Measurements from ENCODE around the gene HDGF.
A peak's percentile ranks its signal among the peaks of the same experiment; 100 is the strongest.

HDGF gene

GRCh38 chr1:156751451-156751756, at the start of gene HDGF:
Gene HDGF (minus strand): TSS chr1:156751675. CDS start chr1:156751429, 246 bp downstream.
- no peak for DNase-seq

GRCh38 chr1:156797212-156797871, 45.9 kb upstream of the HDGF start:
- no peak for DNase-seq

GRCh38 chr1:156796340-156797097, 45.0 kb upstream of the HDGF start:
- no peak for DNase-seq

GRCh38 chr1:156795787-156796186, 44.3 kb upstream of the HDGF start:
- no peak for DNase-seq

GRCh38 chr1:156795374-156795733, 43.9 kb upstream of the HDGF start:
- DNase-seq = no peak

- DNase-seq = no peak
Observed at GRCh38 chr1:156794506-156795373, 43.3 kb upstream of the HDGF start.

- no peak for DNase-seq
Observed at GRCh38 chr1:156789621-156790318, 38.3 kb upstream of the HDGF start.

- DNase-seq = no peak
Observed at GRCh38 chr1:156788136-156788535, 36.7 kb upstream of the HDGF start.

- DNase-seq = no peak
Observed at GRCh38 chr1:156786640-156787039, 35.2 kb upstream of the HDGF start.

- DNase-seq = no peak
Observed at GRCh38 chr1:156785458-156785857, 34.0 kb upstream of the HDGF start.

GRCh38 chr1:156781585-156782186, 30.2 kb upstream of the HDGF start:
- DNase-seq = no peak

GRCh38 chr1:156777573-156777972, 26.1 kb upstream of the HDGF start:
- no peak for DNase-seq

GRCh38 chr1:156776942-156777341, 25.5 kb upstream of the HDGF start:
- DNase-seq = no peak

GRCh38 chr1:156775799-156776198, 24.3 kb upstream of the HDGF start:
- DNase-seq = no peak

GRCh38 chr1:156773607-156774006, 22.1 kb upstream of the HDGF start:
- DNase-seq = no peak

GRCh38 chr1:156772728-156773497, 21.4 kb upstream of the HDGF start:
- DNase-seq = no peak

GRCh38 chr1:156772222-156772621, 20.7 kb upstream of the HDGF start:
- no peak for DNase-seq

- no peak for DNase-seq
Observed at GRCh38 chr1:156768610-156769295, 17.3 kb upstream of the HDGF start.

GRCh38 chr1:156767879-156768604, 16.6 kb upstream of the HDGF start:
- no peak for DNase-seq

GRCh38 chr1:156767101-156767878, 15.8 kb upstream of the HDGF start, which contains the start of gene PRCC:
Gene PRCC (plus strand): TSS chr1:156767535. CDS start chr1:156767772, 237 bp downstream.
- DNase-seq = peak; percentile 100

All from SIG-M5 (cell line).